IMR-90 (cell line): ENCODE data around the gene WDR27. TPM values are rescaled to one million over a fixed set of nuclear protein-coding genes. Genes with fewer than 3 reads are reported as not detected.

Experiments used
- ATAC-seq: fragments of 200-7000 bp; cut with Tn5 transposase; 2 replicates; pipeline ENCODE4 v1.9.1; 2020; ENCODE audit warnings: low read depth, mild to moderate bottlenecking, moderate library complexity
- BruUV-seq: library from RNA; stranded (reverse); fragments of 400-500 nt; replicated peaks from 2 replicates; lab custom pipeline; 2021; lab: Mats Ljungman, UMichigan
- CTCF ChIA-PET: fragments of 300-600 bp; formaldehyde crosslinking; extraction: SDS; loops from one replicate; lab custom pipeline; 2021; ENCODE audit warnings: antibody characterized with exemption; lab: Yijun Ruan, JAX
- POLR2A ChIA-PET: fragments of 300-600 bp; sonication (Branson Sonifier 250); formaldehyde crosslinking; loops from one replicate; lab custom pipeline; 2022; ENCODE audit warnings: antibody characterized with exemption; ENCODE audit not compliant: unreplicated experiment; lab: Charles Lee
- DNase-seq: peaks from one replicate; pipeline ENCODE4 v3.0.0; 2013
- H2AFZ ChIP-seq: replicated peaks from 2 replicates; pipeline ENCODE3; 2013; ENCODE audit warnings: low read length, mild to moderate bottlenecking; ENCODE audit not compliant: poor library complexity
- H2AK5ac ChIP-seq: 2 replicates; pipeline ENCODE4 v1.6.1; 2013; ENCODE audit warnings: low read depth, low read length, inconsistent platforms
- H2AK9ac ChIP-seq: replicated peaks from 2 replicates; pipeline ENCODE3; 2013; ENCODE audit warnings: mild to moderate bottlenecking, low read depth, low read length, moderate library complexity; ENCODE audit not compliant: poor library complexity
- H2BK120ac ChIP-seq: 2 replicates; pipeline ENCODE4 v1.6.1; 2013; ENCODE audit warnings: low read depth, low read length, inconsistent platforms
- H2BK15ac ChIP-seq: 3 replicates; pipeline ENCODE4 v1.6.1; 2013; ENCODE audit warnings: low read depth, low read length, inconsistent platforms
- H2BK20ac ChIP-seq: 2 replicates; pipeline ENCODE4 v1.6.1; 2013; ENCODE audit warnings: low read depth, mild to moderate bottlenecking, inconsistent platforms, low read length, moderate library complexity
- H2BK5ac ChIP-seq: 2 replicates; pipeline ENCODE4 v1.6.1; 2013; ENCODE audit warnings: mild to moderate bottlenecking, low read depth, low read length, inconsistent platforms; ENCODE audit not compliant: poor library complexity, severe bottlenecking
- H3K14ac ChIP-seq: replicated peaks from 2 replicates; pipeline ENCODE4 v1.6.1; 2013; ENCODE audit warnings: low read depth, low read length, inconsistent platforms
- H3K18ac ChIP-seq: 2 replicates; pipeline ENCODE4 v1.6.1; 2013; ENCODE audit warnings: low read depth, low read length, control low read depth
- H3K23ac ChIP-seq: 2 replicates; pipeline ENCODE4 v1.6.1; 2013; ENCODE audit warnings: low read depth, low read length, inconsistent platforms
- H3K27ac ChIP-seq: 2 replicates; pipeline ENCODE4 v1.5.1; 2013; ENCODE audit warnings: mild to moderate bottlenecking, control low read depth, low read length; ENCODE audit not compliant: insufficient read depth
- H3K27me3 ChIP-seq: 2 replicates; pipeline ENCODE4 v1.6.1; 2013; ENCODE audit warnings: low read length; ENCODE audit not compliant: control insufficient read depth, insufficient read depth
- H3K36me3 ChIP-seq: 2 replicates; pipeline ENCODE4 v1.6.1; 2013; ENCODE audit warnings: low read length, mixed read lengths; ENCODE audit not compliant: control insufficient read depth, insufficient read depth
- H3K4ac ChIP-seq: 2 replicates; pipeline ENCODE4 v1.6.1; 2013; ENCODE audit warnings: low read depth, low read length, inconsistent platforms
- H3K4me1 ChIP-seq: 2 replicates; pipeline ENCODE4 v1.6.1; 2013; ENCODE audit warnings: low read length, mixed read lengths; ENCODE audit not compliant: control insufficient read depth, insufficient read depth
- H3K4me2 ChIP-seq: 2 replicates; pipeline ENCODE4 v1.6.1; 2013; ENCODE audit warnings: low read depth, mild to moderate bottlenecking, control low read depth, low read length, moderate library complexity
- H3K4me3 ChIP-seq: 2 replicates; pipeline ENCODE4 v1.5.1; 2013; ENCODE audit warnings: low read depth, mild to moderate bottlenecking, control low read depth, low read length, moderate library complexity; ENCODE audit not compliant: insufficient read depth
- H3K56ac ChIP-seq: 2 replicates; pipeline ENCODE4 v1.6.1; 2013; ENCODE audit warnings: low read length, inconsistent platforms; ENCODE audit not compliant: insufficient read depth; ENCODE audit errors: extremely low read depth
- H3K79me1 ChIP-seq, 2 experiments: 2 replicates each; pipeline ENCODE4 v1.6.1; 2013; ENCODE audit warnings: low read length in 2 of 2, inconsistent platforms in 1 of 2, low read depth in 1 of 2
- H3K9ac ChIP-seq: 2 replicates; pipeline ENCODE4 v1.6.1; 2013; ENCODE audit warnings: low read depth, low read length, control low read depth
- H3K9me1 ChIP-seq: 2 replicates; pipeline ENCODE4 v1.6.1; 2013; ENCODE audit warnings: low read length, inconsistent platforms; ENCODE audit not compliant: insufficient read depth
- H3K9me3 ChIP-seq: 2 replicates; pipeline ENCODE4 v1.6.1; 2013; ENCODE audit warnings: low read length; ENCODE audit not compliant: control insufficient read depth, insufficient read depth
- H4K20me1 ChIP-seq: 2 replicates; pipeline ENCODE4 v1.6.1; 2013; ENCODE audit warnings: low read length, inconsistent platforms; ENCODE audit not compliant: insufficient read depth
- H4K5ac ChIP-seq: 2 replicates; pipeline ENCODE4 v1.6.1; 2013; ENCODE audit warnings: mild to moderate bottlenecking, low read depth, low read length, control low read depth
- H4K8ac ChIP-seq, 2 experiments: 2 replicates each; pipeline ENCODE4 v1.6.1; 2013; ENCODE audit warnings: low read depth in 2 of 2, low read length in 2 of 2, control low read depth in 1 of 2, inconsistent platforms in 1 of 2
- H4K91ac ChIP-seq: 2 replicates; pipeline ENCODE4 v1.6.1; 2013; ENCODE audit warnings: low read depth, low read length, inconsistent platforms; ENCODE audit not compliant: insufficient read depth
- FOS ChIP-seq: fragments of 150-350 bp; IDR thresholded peaks from 2 replicates; pipeline ENCODE4 v1.6.1; 2016; ENCODE audit warnings: low read depth, low read length
- MXI1 ChIP-seq: IDR thresholded peaks from 2 replicates; pipeline ENCODE4 v1.6.1; 2012; ENCODE audit warnings: low read depth, mild to moderate bottlenecking, low read length, moderate library complexity, borderline replicate concordance
- RCOR1 ChIP-seq: IDR thresholded peaks from 2 replicates; pipeline ENCODE4 v1.6.1; 2012; ENCODE audit warnings: mild to moderate bottlenecking, low read length, improper control_type of control experiment; ENCODE audit not compliant: insufficient replicate concordance
- WGBS, 2 experiments: methylation state at CpG; one replicate each; pipeline versions ENCODE4 v1.1.5 to v1.1.7; 2013; ENCODE audit warnings: missing lambda C conversion rate in 2 of 2; ENCODE audit not compliant: insufficient read length in 1 of 2; ENCODE audit errors: extremely low coverage in 2 of 2; 5-methylcytosine and 5-hydroxymethylcytosine counted together
- dilution Hi-C: fragments of 300-500 bp; cut with HindIII; formaldehyde crosslinking; loops from one replicate; pipeline ENCODE4 v1.14.3; 2018; ENCODE audit warnings: low sequenced_read_pairs; ENCODE audit not compliant: unreplicated experiment
- in situ Hi-C: fragments of 300-500 bp; cut with MboI; formaldehyde crosslinking; loops from 3 replicates; pipeline ENCODE4 v1.14.3; 2019; ENCODE audit warnings: low sequenced_read_pairs, inconsistent platforms, mixed read lengths
- intact Hi-C: fragments of 100-400 bp; cut with micrococcal nuclease; formaldehyde crosslinking; loops from 2 replicates; pipeline ENCODE4 v1.10.0; 2022
- polyA plus RNA-seq, 3 experiments: library from polyadenylated mRNA; depleted of rRNA; stranded (reverse); fragments of >200 nt; gene quantifications; 2 replicates each; pipeline ENCODE4 v1.2.3, GENCODE V29; 2012; ENCODE audit warnings: low replicate concordance in 1 of 3
- total RNA-seq: library from RNA; depleted of rRNA; stranded (reverse); fragments of >200 nt; gene quantifications from 2 replicates; pipeline ENCODE4 v1.2.3, GENCODE V29; 2012
- TF ChIP-seq, protein P1 (sequence below): fragments of 150-350 bp; IDR thresholded peaks from 2 replicates; pipeline ENCODE4 v1.6.1; 2017; ENCODE audit warnings: mild to moderate bottlenecking, antibody characterized with exemption, low read length, low read depth
- TF ChIP-seq, protein P2 (sequence below): fragments of 150-350 bp; IDR thresholded peaks from 2 replicates; pipeline ENCODE4 v1.6.1; 2016; ENCODE audit warnings: low read depth, mild to moderate bottlenecking, low read length, moderate library complexity, borderline replicate concordance

The WDR27 gene
- total and polyA plus RNA-seq, 2 of the 4 experiments (the other 2 are of a cell fraction), result 7.0 to 18.5 TPM

DNA sequence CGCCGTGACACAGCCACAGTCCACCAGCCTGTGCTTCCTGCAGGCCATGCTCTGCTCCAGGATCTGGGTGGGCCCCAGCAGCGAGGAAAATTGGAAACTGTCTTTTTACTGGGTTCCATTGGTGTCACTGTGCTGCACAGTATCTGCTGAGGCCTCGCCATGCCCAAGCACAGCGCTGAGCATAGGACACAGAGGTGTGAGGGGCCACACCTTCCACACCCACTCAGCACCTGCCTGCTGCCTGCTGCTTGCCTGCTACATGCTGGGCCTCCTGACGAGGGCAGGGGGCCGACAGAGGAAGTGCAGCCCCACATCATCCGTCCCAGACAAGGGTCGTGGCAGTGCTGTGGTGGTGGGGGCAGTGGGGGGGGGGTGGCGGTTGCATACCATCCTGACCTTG lies 275.2 kb downstream of the WDR27 start:
- Histone ChIP-seq H2AK5ac (no peak overlapping the region), H3K4me3 (no peak overlapping the region), H3K4me2 (no peak overlapping the region), H3K36me3 (no peaks in the 10 kb centered on the region), H3K18ac (no peak overlapping the region), H2AK9ac (no peak overlapping the region), H3K4me1 (peaks cover 15% of the 10 kb centered on the region), H3K9ac (no peak overlapping the region), H4K20me1 (no peaks in the 10 kb centered on the region), H3K23ac (no peak overlapping the region), H3K9me3 (peaks cover 4% of the 10 kb centered on the region; the same call in 1 of the 2 replicates), H2AFZ (peak overlapping the region; percentile 25), H3K79me1 (no peaks in the 10 kb centered on the region), H2BK15ac (no peak overlapping the region), H3K4ac (no peak overlapping the region), H3K56ac (no peak overlapping the region), H3K14ac (no peak overlapping the region), H3K27ac (no peak overlapping the region), H4K91ac (peak overlapping the region; percentile 21), H2BK5ac (no peak overlapping the region), H2BK120ac (peak overlapping the region; percentile 2; the same call in 1 of the 2 replicates), H3K27me3 (no peaks in the 10 kb centered on the region), H3K9me1 (peaks cover 3% of the 10 kb centered on the region; the same call in 1 of the 2 replicates), H4K8ac (no peak overlapping the region; a peak in 1 of 4 replicates), H4K5ac (no peak overlapping the region), H2BK20ac (no peak overlapping the region; the same call in 1 of the 2 replicates)
- dilution Hi-C loops, result no loop called here
- no peak for DNase-seq
- 94% methylated on average over 2 of the region's 10 CpGs; no CpG with 5 or more reads in 1 of the 2 experiments for WGBS, 2 experiments
- BruUV-seq, result no TSS peak
- TF ChIP-seq RCOR1 (no peak), FOS (no peak), MXI1 (no peak)
- TF ChIP-seq, protein P1, sequence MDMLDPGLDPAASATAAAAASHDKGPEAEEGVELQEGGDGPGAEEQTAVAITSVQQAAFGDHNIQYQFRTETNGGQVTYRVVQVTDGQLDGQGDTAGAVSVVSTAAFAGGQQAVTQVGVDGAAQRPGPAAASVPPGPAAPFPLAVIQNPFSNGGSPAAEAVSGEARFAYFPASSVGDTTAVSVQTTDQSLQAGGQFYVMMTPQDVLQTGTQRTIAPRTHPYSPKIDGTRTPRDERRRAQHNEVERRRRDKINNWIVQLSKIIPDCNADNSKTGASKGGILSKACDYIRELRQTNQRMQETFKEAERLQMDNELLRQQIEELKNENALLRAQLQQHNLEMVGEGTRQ, result no peak
- TF ChIP-seq, protein P2, sequence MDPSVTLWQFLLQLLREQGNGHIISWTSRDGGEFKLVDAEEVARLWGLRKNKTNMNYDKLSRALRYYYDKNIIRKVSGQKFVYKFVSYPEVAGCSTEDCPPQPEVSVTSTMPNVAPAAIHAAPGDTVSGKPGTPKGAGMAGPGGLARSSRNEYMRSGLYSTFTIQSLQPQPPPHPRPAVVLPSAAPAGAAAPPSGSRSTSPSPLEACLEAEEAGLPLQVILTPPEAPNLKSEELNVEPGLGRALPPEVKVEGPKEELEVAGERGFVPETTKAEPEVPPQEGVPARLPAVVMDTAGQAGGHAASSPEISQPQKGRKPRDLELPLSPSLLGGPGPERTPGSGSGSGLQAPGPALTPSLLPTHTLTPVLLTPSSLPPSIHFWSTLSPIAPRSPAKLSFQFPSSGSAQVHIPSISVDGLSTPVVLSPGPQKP, result no peak
- ChIA-PET CTCF (no interaction called here), POLR2A (no interaction called here)
- intact Hi-C loops, result no loop called here
- in situ Hi-C loops, result no loop called here
- no peak for ATAC-seq
